HepG2 (cell line): ENCODE data around the gene CLDN7. TPM values are rescaled to one million over a fixed set of nuclear protein-coding genes. Genes with fewer than 3 reads are reported as not detected.

ENCODE experiments used
- ATAC-seq: fragments of 200-7000 bp; cut with Tn5 transposase; 3 replicates; pipeline ENCODE4 v1.9.1; 2020; ENCODE audit warnings: mild to moderate bottlenecking, moderate library complexity
- BruUV-seq: library from RNA; stranded (reverse); fragments of 400-500 nt; replicated peaks from 2 replicates; lab custom pipeline; 2021; lab: Mats Ljungman, UMichigan
- CTCF ChIA-PET: fragments of 300-600 bp; formaldehyde crosslinking; extraction: SDS; loops from one replicate; lab custom pipeline; 2021; ENCODE audit warnings: low total read pairs, inconsistent platforms, low intra/inter-chr PET ratio; lab: Yijun Ruan, JAX
- POLR2A ChIA-PET: fragments of 350-600 bp; sonication (Branson Sonifier 250); formaldehyde crosslinking; loops from one replicate; lab custom pipeline; 2020; ENCODE audit warnings: antibody characterized with exemption, inconsistent platforms; lab: Yijun Ruan, JAX
- DNase-seq: peaks from one replicate; pipeline ENCODE4 v3.0.0-alpha.2; 2015; ENCODE audit warnings: low spot score
- FAIRE-seq: peaks from 3 replicates; lab custom pipeline; 2011; peaks lifted over from hg19 to GRCh38; lab: Jason Lieb, UNC
- H2AFZ ChIP-seq: one replicate; pipeline ENCODE4 v1.6.1; 2011; ENCODE audit warnings: low read length, inconsistent platforms
- H3K27ac ChIP-seq: fragments of 300-600 bp; 3 replicates; pipeline ENCODE4 v1.8.0; 2011; ENCODE audit warnings: mixed run types, mild to moderate bottlenecking, mixed read lengths, low read length, inconsistent platforms; ENCODE audit not compliant: insufficient read depth; ENCODE audit errors: extremely low read length
- H3K27me3 ChIP-seq, 2 experiments: fragments of 200-600 bp in 1 of 2; 2 replicates in 1 of 2; 3 replicates in 1 of 2; pipeline versions ENCODE4 v1.6.0 to v1.8.0; 2011; ENCODE audit warnings: low read length in 2 of 2, mild to moderate bottlenecking in 2 of 2, moderate library complexity in 2 of 2, inconsistent platforms in 1 of 2; ENCODE audit not compliant: insufficient read depth in 2 of 2, control insufficient read depth in 1 of 2
- H3K36me3 ChIP-seq, 2 experiments: fragments of 200-600 bp in 1 of 2; replicated peaks in 1 of 2; 2 replicates in 1 of 2; 3 replicates in 1 of 2; pipeline versions ENCODE4 v1.5.1 to v1.8.0; 2011; ENCODE audit warnings: low read length in 2 of 2, inconsistent platforms in 1 of 2; ENCODE audit not compliant: insufficient read depth in 2 of 2, control insufficient read depth in 1 of 2
- H3K4me1 ChIP-seq: 2 replicates; pipeline ENCODE4 v1.5.1; 2012; ENCODE audit warnings: low read length, inconsistent platforms; ENCODE audit not compliant: insufficient read depth
- H3K4me2 ChIP-seq: 2 replicates; pipeline ENCODE4 v1.6.0; 2011; ENCODE audit warnings: low read depth, low read length, inconsistent platforms
- H3K4me3 ChIP-seq, 3 experiments: fragments of 200-600 bp in 1 of 3; sonication (generic), shearing (Covaris generic) in 1 of 3; replicated peaks in 1 of 3; 2 replicates each; pipeline ENCODE4 v1.5.1; 2011 to 2016; ENCODE audit warnings: low read length in 3 of 3, inconsistent platforms in 2 of 3, low read depth in 2 of 3, mild to moderate bottlenecking in 2 of 3, control low read depth in 1 of 3, mixed read lengths in 1 of 3; ENCODE audit not compliant: insufficient read depth in 1 of 3
- H3K79me2 ChIP-seq: one replicate; pipeline ENCODE4 v1.6.1; 2011; ENCODE audit warnings: low read length, inconsistent platforms; ENCODE audit not compliant: insufficient read depth
- H3K9ac ChIP-seq: 2 replicates; pipeline ENCODE4 v1.6.0; 2011; ENCODE audit warnings: mild to moderate bottlenecking, low read depth, low read length, inconsistent platforms; ENCODE audit not compliant: insufficient read depth
- H3K9me3 ChIP-seq: 2 replicates; pipeline ENCODE4 v1.5.1; 2012; ENCODE audit warnings: mild to moderate bottlenecking, low read length
- H4K20me1 ChIP-seq: 2 replicates; pipeline ENCODE4 v1.6.0; 2011; ENCODE audit warnings: inconsistent platforms, mild to moderate bottlenecking, low read length, moderate library complexity; ENCODE audit not compliant: insufficient read depth
- GPN1 ChIP-seq: sonication (generic); formaldehyde crosslinking; IDR thresholded peaks from 2 replicates; pipeline ENCODE4 v1.5.1; 2020; ENCODE audit warnings: missing genetic modification reagents, borderline replicate concordance
- SP140L ChIP-seq: sonication (generic); formaldehyde crosslinking; IDR thresholded peaks from 2 replicates; pipeline ENCODE4 v1.4.0; 2020; ENCODE audit warnings: missing genetic modification reagents, borderline replicate concordance
- SP2 ChIP-seq: sonication (generic); formaldehyde crosslinking; IDR thresholded peaks from 2 replicates; pipeline ENCODE4 v1.5.1; 2020; ENCODE audit warnings: mild to moderate bottlenecking, missing genetic modification reagents
- TP53 ChIP-seq: sonication (generic); formaldehyde crosslinking; conservative IDR thresholded peaks from 2 replicates; pipeline ENCODE4 v1.4.0; 2020; ENCODE audit warnings: missing genetic modification reagents
- ZNF556 ChIP-seq: sonication (generic); formaldehyde crosslinking; IDR thresholded peaks from 2 replicates; pipeline ENCODE4 v1.4.0; 2020; ENCODE audit warnings: mild to moderate bottlenecking, missing genetic modification reagents, borderline replicate concordance
- WGBS: methylation state at CpG from one replicate; pipeline ENCODE4 v1.1.6; 2017; ENCODE audit warnings: low lambda C conversion rate; 5-methylcytosine and 5-hydroxymethylcytosine counted together
- in situ Hi-C: cut with HindIII; loops from 2 replicates; pipeline ENCODE4 v1.10.0; 2017; ENCODE audit warnings: low pct_unique_long_range_greater_than_20kb; ENCODE audit not compliant: extremely low pct_ligation_motif_present
- intact Hi-C: fragments of 100-400 bp; cut with micrococcal nuclease; formaldehyde crosslinking; loops from one replicate; pipeline ENCODE4 v1.10.0; 2022; ENCODE audit not compliant: unreplicated experiment
- polyA plus RNA-seq, 8 experiments: library from polyadenylated mRNA; depleted of rRNA in 3 of 8; stranded (reverse) in 7 of 8; unstranded in 1 of 8; fragments of >200 nt; fragmentation: Illumina TruSeq in 4 of 8; extraction: Trizol in 4 of 8; gene quantifications; 2 replicates each; pipeline versions ENCODE4 v1.2.1 to v1.2.3, GENCODE V29; 2011 to 2016; ENCODE audit warnings: low read depth in 4 of 8, missing spikeins in 1 of 8, mixed read lengths in 1 of 8; ENCODE audit not compliant: insufficient read depth in 1 of 8
- total RNA-seq, 5 experiments: library from RNA; depleted of rRNA; stranded (reverse); fragments of >200 nt; fragmentation: Illumina TruSeq; extraction: Trizol; gene quantifications; 2 replicates each; pipeline ENCODE4 v1.2.3, GENCODE V29; 2016; ENCODE audit warnings: low read depth in 1 of 5
- TF ChIP-seq, protein P1 (sequence below): IDR thresholded peaks from 2 replicates; pipeline ENCODE4 v1.6.1; 2016; ENCODE audit warnings: missing biosample characterization, missing genetic modification reagents, low read depth
- TF ChIP-seq, protein P2 (sequence below): IDR thresholded peaks from 2 replicates; pipeline ENCODE4 v1.6.1; 2016; ENCODE audit warnings: mild to moderate bottlenecking, missing biosample characterization, missing genetic modification reagents
- TF ChIP-seq, protein P3 (sequence below): sonication (generic); formaldehyde crosslinking; IDR thresholded peaks from 2 replicates; pipeline ENCODE4 v1.4.0; 2020; ENCODE audit warnings: missing genetic modification reagents, borderline replicate concordance
- TF ChIP-seq, protein P4 (sequence below): sonication (generic); formaldehyde crosslinking; IDR thresholded peaks from 2 replicates; pipeline ENCODE4 v1.8.0; 2022; ENCODE audit warnings: missing genetic modification reagents, low read depth, mild to moderate bottlenecking, borderline replicate concordance
- TF ChIP-seq, protein P5 (sequence below): IDR thresholded peaks from 2 replicates; pipeline ENCODE4 v1.6.1; 2016; ENCODE audit warnings: missing compliant biosample characterization, missing genetic modification reagents, borderline replicate concordance
- TF ChIP-seq, protein P6 (sequence below): sonication (generic); formaldehyde crosslinking; IDR thresholded peaks from 2 replicates; pipeline ENCODE4 v1.9.0; 2021; ENCODE audit warnings: missing genetic modification reagents, mild to moderate bottlenecking, borderline replicate concordance

CLDN7 gene
- total and polyA plus RNA-seq, 2 of the 13 experiments (the other 11 are each of a cell fraction or from before 2014, with no cell fraction given), result not detected

DNA sequence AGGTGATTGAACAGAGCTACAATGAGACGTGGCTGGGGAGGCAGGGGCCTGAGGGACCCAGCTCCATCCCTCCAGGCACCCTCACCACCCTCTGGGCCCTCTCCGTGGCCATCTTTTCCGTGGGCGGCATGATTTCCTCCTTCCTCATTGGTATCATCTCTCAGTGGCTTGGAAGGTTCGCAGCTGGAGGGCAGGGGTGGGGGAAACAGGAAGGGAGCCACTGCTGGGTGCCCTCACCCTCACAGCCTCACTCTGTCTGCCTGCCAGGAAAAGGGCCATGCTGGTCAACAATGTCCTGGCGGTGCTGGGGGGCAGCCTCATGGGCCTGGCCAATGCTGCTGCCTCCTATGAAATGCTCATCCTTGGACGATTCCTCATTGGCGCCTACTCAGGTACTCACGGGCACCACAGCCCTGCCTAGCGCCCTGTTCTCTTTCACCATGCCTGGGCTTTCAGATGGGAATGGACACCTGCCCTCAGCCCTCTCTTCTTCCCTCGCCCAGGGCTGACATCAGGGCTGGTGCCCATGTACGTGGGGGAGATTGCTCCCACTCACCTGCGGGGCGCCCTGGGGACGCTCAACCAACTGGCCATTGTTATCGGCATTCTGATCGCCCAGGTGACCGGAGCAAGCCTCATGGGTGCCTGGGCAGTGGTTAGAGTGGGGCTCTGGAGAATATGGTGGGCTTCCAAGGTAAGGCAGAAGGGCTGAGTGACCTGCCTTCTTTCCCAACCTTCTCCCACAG is 21.4 kb upstream of the CLDN7 start:
- Histone ChIP-seq H3K4me2 (no peak overlapping the region), H3K4me1 (peaks cover 38% of the 10 kb centered on the region), H3K9ac (no peak overlapping the region), H3K27ac (no peak overlapping the region), H3K4me3 (no peak overlapping the region), H2AFZ (no peak overlapping the region), H3K9me3 (no peaks in the 10 kb centered on the region), H3K27me3 (no peaks in the 10 kb centered on the region), H3K36me3 (peaks cover 8 to 9% of the 10 kb centered on the region in 2 experiments; a peak in 4 of 5 replicates), H3K79me2 (no peaks in the 10 kb centered on the region), H4K20me1 (no peaks in the 10 kb centered on the region)
- no TSS peak for BruUV-seq
- CTCF ChIA-PET, result no interaction called here
- ATAC-seq (no peak), DNase-seq (no peak), FAIRE-seq (no peak)
- in situ Hi-C loops, result loop anchor here (10.0 kb wide), 1 partner anchor 239 kb away; the partner anchor contains the start of gene SLC16A11
- intact Hi-C loops, result loop anchor here (5.0 kb wide), 1 partner anchor 41 kb away; the partner anchor contains the start of gene GABARAP
- whole genome bisulfite sequencing, result 97% methylated on average over 6 of the region's 18 CpGs
- POLR2A ChIA-PET, result interaction anchor here (1.6 to 3.9 kb wide), 5 partner anchors 9 to 63 kb away, joined by 6 to 35 read pairs (median 16); partner anchors contain the start of genes ACADVL, CTDNEP1, DLG4 and ELP5
- TF ChIP-seq, protein P1, sequence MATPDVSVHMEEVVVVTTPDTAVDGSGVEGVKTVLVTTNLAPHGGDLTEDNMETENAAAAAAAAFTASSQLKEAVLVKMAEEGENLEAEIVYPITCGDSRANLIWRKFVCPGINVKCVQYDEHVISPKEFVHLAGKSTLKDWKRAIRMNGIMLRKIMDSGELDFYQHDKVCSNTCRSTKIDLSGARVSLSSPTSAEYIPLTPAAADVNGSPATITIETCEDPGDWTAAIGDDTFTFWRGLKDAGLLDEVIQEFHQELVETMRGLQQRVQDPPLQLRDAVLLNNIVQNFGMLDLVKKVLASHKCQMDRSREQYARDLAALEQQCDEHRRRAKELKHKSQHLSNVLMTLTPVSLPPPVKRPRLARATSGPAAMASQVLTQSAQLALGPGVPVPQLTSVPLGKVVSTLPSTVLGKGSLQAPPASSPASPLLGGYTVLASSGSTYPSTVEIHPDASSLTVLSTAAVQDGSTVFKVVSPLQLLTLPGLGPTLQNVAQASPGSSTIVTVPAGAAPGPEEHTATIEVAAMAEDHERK (CRISPR knock-in tag), result no peak
- TF ChIP-seq, protein P2, sequence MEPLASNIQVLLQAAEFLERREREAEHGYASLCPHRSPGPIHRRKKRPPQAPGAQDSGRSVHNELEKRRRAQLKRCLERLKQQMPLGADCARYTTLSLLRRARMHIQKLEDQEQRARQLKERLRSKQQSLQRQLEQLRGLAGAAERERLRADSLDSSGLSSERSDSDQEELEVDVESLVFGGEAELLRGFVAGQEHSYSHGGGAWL (CRISPR knock-in tag), result no peak
- TF ChIP-seq, protein P3, sequence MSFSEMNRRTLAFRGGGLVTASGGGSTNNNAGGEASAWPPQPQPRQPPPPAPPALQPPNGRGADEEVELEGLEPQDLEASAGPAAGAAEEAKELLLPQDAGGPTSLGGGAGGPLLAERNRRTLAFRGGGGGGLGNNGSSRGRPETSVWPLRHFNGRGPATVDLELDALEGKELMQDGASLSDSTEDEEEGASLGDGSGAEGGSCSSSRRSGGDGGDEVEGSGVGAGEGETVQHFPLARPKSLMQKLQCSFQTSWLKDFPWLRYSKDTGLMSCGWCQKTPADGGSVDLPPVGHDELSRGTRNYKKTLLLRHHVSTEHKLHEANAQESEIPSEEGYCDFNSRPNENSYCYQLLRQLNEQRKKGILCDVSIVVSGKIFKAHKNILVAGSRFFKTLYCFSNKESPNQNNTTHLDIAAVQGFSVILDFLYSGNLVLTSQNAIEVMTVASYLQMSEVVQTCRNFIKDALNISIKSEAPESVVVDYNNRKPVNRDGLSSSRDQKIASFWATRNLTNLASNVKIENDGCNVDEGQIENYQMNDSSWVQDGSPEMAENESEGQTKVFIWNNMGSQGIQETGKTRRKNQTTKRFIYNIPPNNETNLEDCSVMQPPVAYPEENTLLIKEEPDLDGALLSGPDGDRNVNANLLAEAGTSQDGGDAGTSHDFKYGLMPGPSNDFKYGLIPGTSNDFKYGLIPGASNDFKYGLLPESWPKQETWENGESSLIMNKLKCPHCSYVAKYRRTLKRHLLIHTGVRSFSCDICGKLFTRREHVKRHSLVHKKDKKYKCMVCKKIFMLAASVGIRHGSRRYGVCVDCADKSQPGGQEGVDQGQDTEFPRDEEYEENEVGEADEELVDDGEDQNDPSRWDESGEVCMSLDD (CRISPR knock-in tag), result no peak
- TF ChIP-seq TP53 (CRISPR knock-in tag) (no peak), SP2 (CRISPR knock-in tag) (no peak), ZNF556 (CRISPR knock-in tag) (no peak), SP140L (CRISPR knock-in tag) (no peak), GPN1 (CRISPR knock-in tag) (no peak)
- TF ChIP-seq, protein P4, sequence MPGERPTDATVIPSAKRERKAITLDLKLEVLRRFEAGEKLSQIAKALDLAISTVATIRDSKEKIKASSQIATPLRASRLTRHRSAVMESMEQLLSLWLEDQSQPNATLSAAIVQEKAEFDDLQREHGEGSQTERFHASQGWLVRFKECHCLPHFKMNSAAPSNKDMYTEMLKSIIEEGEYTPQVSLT (CRISPR knock-in tag), result no peak
- TF ChIP-seq, protein P5, sequence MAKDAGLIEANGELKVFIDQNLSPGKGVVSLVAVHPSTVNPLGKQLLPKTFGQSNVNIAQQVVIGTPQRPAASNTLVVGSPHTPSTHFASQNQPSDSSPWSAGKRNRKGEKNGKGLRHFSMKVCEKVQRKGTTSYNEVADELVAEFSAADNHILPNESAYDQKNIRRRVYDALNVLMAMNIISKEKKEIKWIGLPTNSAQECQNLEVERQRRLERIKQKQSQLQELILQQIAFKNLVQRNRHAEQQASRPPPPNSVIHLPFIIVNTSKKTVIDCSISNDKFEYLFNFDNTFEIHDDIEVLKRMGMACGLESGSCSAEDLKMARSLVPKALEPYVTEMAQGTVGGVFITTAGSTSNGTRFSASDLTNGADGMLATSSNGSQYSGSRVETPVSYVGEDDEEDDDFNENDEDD (CRISPR knock-in tag), result no peak
- TF ChIP-seq, protein P6, sequence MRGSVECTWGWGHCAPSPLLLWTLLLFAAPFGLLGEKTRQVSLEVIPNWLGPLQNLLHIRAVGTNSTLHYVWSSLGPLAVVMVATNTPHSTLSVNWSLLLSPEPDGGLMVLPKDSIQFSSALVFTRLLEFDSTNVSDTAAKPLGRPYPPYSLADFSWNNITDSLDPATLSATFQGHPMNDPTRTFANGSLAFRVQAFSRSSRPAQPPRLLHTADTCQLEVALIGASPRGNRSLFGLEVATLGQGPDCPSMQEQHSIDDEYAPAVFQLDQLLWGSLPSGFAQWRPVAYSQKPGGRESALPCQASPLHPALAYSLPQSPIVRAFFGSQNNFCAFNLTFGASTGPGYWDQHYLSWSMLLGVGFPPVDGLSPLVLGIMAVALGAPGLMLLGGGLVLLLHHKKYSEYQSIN (CRISPR knock-in tag), result no peak
